PC-9 (cell line): ENCODE measurements around the gene INPP5B. TPM values are rescaled to one million over a fixed set of nuclear protein-coding genes. Genes with fewer than 3 reads are reported as not detected.

Experiments used
- BruUV-seq: library from RNA; stranded (reverse); fragments of 400-500 nt; replicated peaks from 2 replicates; lab custom pipeline; 2021; lab: Mats Ljungman, UMichigan
- CTCF ChIA-PET: fragments of 300-600 bp; sonication (Branson Sonifier 250); formaldehyde crosslinking; loops from one replicate; lab custom pipeline; 2022; ENCODE audit warnings: antibody characterized with exemption; lab: Charles Lee
- POLR2A ChIA-PET: fragments of 300-600 bp; sonication (Branson Sonifier 250); formaldehyde crosslinking; loops from one replicate; lab custom pipeline; 2022; ENCODE audit warnings: antibody characterized with exemption; ENCODE audit not compliant: unreplicated experiment; lab: Charles Lee
- DNase-seq, 2 experiments: peaks; one replicate each; pipeline versions ENCODE4 v3.0.0 to v3.0.0-alpha.2; 2015 to 2022; ENCODE audit warnings: mixed read lengths in 1 of 2
- H2AFZ ChIP-seq: fragments of 200-600 bp; sonication (generic); 2 replicates; pipeline ENCODE4 v1.8.1; 2017; ENCODE audit warnings: antibody characterized with exemption
- H3F3A ChIP-seq: fragments of 200-600 bp; sonication (generic); 2 replicates; pipeline ENCODE4 v1.8.1; 2017; ENCODE audit warnings: antibody characterized with exemption, mild to moderate bottlenecking, low read depth; ENCODE audit not compliant: insufficient read depth
- H3K27ac ChIP-seq: fragments of 200-600 bp; sonication (generic); 2 replicates; pipeline ENCODE4 v1.6.1; 2016; ENCODE audit warnings: mixed run types
- H3K27me3 ChIP-seq: fragments of 200-600 bp; sonication (generic); 2 replicates; pipeline ENCODE4 v1.6.1; 2016; ENCODE audit warnings: low read depth, mixed run types; ENCODE audit not compliant: insufficient read depth
- H3K36me3 ChIP-seq: fragments of 200-600 bp; sonication (generic); 2 replicates; pipeline ENCODE4 v1.6.1; 2016; ENCODE audit warnings: low read depth, mixed run types
- H3K4me1 ChIP-seq: fragments of 200-600 bp; sonication (generic); replicated peaks from 2 replicates; pipeline ENCODE4 v1.6.1; 2016; ENCODE audit warnings: mixed run types; ENCODE audit not compliant: insufficient read depth
- H3K4me2 ChIP-seq: fragments of 200-600 bp; sonication (generic); 2 replicates; pipeline ENCODE4 v1.6.1; 2017; ENCODE audit warnings: mixed run types
- H3K4me3 ChIP-seq: fragments of 200-600 bp; sonication (generic); 2 replicates; pipeline ENCODE4 v1.6.1; 2016; ENCODE audit warnings: mixed run types
- H3K79me2 ChIP-seq: fragments of 200-600 bp; sonication (generic); 2 replicates; pipeline ENCODE4 v1.6.1; 2017; ENCODE audit warnings: low read depth, mixed run types
- H3K9me2 ChIP-seq: fragments of 200-600 bp; sonication (generic); 2 replicates; pipeline ENCODE4 v1.8.1; 2017; ENCODE audit warnings: mild to moderate bottlenecking; ENCODE audit not compliant: insufficient read depth
- H3K9me3 ChIP-seq: fragments of 200-600 bp; sonication (generic); 2 replicates; pipeline ENCODE4 v1.8.1; 2016; ENCODE audit warnings: low read depth; ENCODE audit not compliant: insufficient read depth
- H4K20me1 ChIP-seq: fragments of 200-600 bp; sonication (generic); 2 replicates; pipeline ENCODE4 v1.8.1; 2017; ENCODE audit not compliant: insufficient read depth
- CTCF ChIP-seq: fragments of 200-600 bp; sonication (generic); conservative IDR thresholded peaks from 2 replicates; pipeline ENCODE4 v1.6.1; 2017; ENCODE audit warnings: mixed run types, antibody characterized with exemption, mild to moderate bottlenecking, moderate library complexity
- EZH2 ChIP-seq: fragments of 200-600 bp; sonication (generic); IDR thresholded peaks from 2 replicates; pipeline ENCODE4 v1.8.0; 2017; ENCODE audit warnings: antibody characterized with exemption, low read depth
- intact Hi-C: fragments of 100-400 bp; cut with micrococcal nuclease; formaldehyde crosslinking; loops from one replicate; pipeline ENCODE4 v1.10.0; 2022; ENCODE audit not compliant: unreplicated experiment
- total RNA-seq: library from RNA; stranded (reverse); gene quantifications from 2 replicates; pipeline ENCODE4 v1.2.3, GENCODE V29; 2021

Gene INPP5B
- total RNA-seq, 1 experiment from 2014 or later, result 28.1 TPM

- DNase-seq, result no peak
- Histone ChIP-seq H3K4me2 (no peak overlapping the region), H3K9me3 (no peaks in the 10 kb centered on the region), H3K27ac (no peak overlapping the region), H2AFZ (no peak overlapping the region), H3K27me3 (no peaks in the 10 kb centered on the region), H3K36me3 (no peaks in the 10 kb centered on the region; the same call in 1 of the 2 replicates), H3F3A (no peaks in the 10 kb centered on the region), H3K4me1 (peaks cover 3% of the 10 kb centered on the region; the same call in 1 of the 2 replicates), H3K9me2 (no peaks in the 10 kb centered on the region), H3K79me2 (no peaks in the 10 kb centered on the region), H4K20me1 (no peaks in the 10 kb centered on the region), H3K4me3 (no peak overlapping the region)
- ChIA-PET CTCF (no interaction called here), POLR2A (no interaction called here)
- BruUV-seq, result no TSS peak
- TF ChIP-seq CTCF, result no peak
- TF ChIP-seq EZH2, result no peak
- intact Hi-C loops, result no loop called here
These were observed 58.7 kb downstream of the INPP5B start for GRCh38 chr1:37888022-37888700.

GRCh38 chr1:37884145-37884544 lies 62.7 kb downstream of the INPP5B start:
- Histone ChIP-seq H3K4me3 (no peak overlapping the region), H3K4me1 (no peaks in the 10 kb centered on the region), H3F3A (no peaks in the 10 kb centered on the region), H3K79me2 (no peaks in the 10 kb centered on the region), H3K9me3 (no peaks in the 10 kb centered on the region), H3K9me2 (no peaks in the 10 kb centered on the region), H3K36me3 (no peaks in the 10 kb centered on the region; the same call in 1 of the 2 replicates), H3K4me2 (no peak overlapping the region), H2AFZ (no peak overlapping the region), H4K20me1 (no peaks in the 10 kb centered on the region; the same call in 1 of the 2 replicates), H3K27me3 (no peaks in the 10 kb centered on the region), H3K27ac (no peak overlapping the region)
- TF ChIP-seq CTCF, result no peak
- TF ChIP-seq EZH2, result no peak
- intact Hi-C loops, result loop anchor here (5.0 kb wide), 1 partner anchor 1178 kb away; no protein-coding TSS in a partner anchor
- no TSS peak for BruUV-seq
- ChIA-PET POLR2A (no interaction called here), CTCF (interaction anchor here (0.6 kb wide), 1 partner anchor 440 kb away, joined by 4 read pairs; no protein-coding TSS in a partner anchor)
- no peak for DNase-seq

GRCh38 chr1:37883671-37884070 lies 63.2 kb downstream of the INPP5B start:
- no peaks in the 10 kb centered on the region for H3K9me3 ChIP-seq

More at GRCh38 chr1:37883671-37884070, 63.2 kb downstream of the INPP5B start:
- H2AFZ ChIP-seq, result no peak overlapping the region
- H3K27ac ChIP-seq, result no peak overlapping the region
- no peaks in the 10 kb centered on the region for H3K27me3 ChIP-seq
- ChIA-PET CTCF (interaction anchor here (0.6 kb wide), 1 partner anchor 440 kb away, joined by 4 read pairs; no protein-coding TSS in a partner anchor), POLR2A (no interaction called here)
- H3K36me3 ChIP-seq, result no peaks in the 10 kb centered on the region; the same call in 1 of the 2 replicates
- TF ChIP-seq CTCF, result no peak
- TF ChIP-seq EZH2, result no peak
- H3F3A ChIP-seq, result no peaks in the 10 kb centered on the region
- no TSS peak for BruUV-seq
- no peak overlapping the region for H3K4me2 ChIP-seq
- no peaks in the 10 kb centered on the region for H3K4me1 ChIP-seq
- no peaks in the 10 kb centered on the region for H3K79me2 ChIP-seq
- H3K9me2 ChIP-seq, result no peaks in the 10 kb centered on the region
- intact Hi-C loops, result loop anchor here (5.0 kb wide), 1 partner anchor 1179 kb away; no protein-coding TSS in a partner anchor
- H4K20me1 ChIP-seq, result no peaks in the 10 kb centered on the region; the same call in 1 of the 2 replicates
- DNase-seq, result no peak
- H3K4me3 ChIP-seq, result no peak overlapping the region
